NCI-H510A treated with DMSO at 0.1 percent for 48 hours (cell line): ENCODE data around the gene CCDC34.
A peak's percentile ranks its signal among the peaks of the same experiment; 100 is the strongest.
"Not testable (repeated sequence)": the region's sequence is repeated elsewhere in the genome, so short reads cannot be mapped to it uniquely, and the experiment has no call there.

Experiments
- DNase-seq: peaks from one replicate; lab custom pipeline; 2025; lab: John Stamatoyannopoulos, UW

Gene CCDC34

DNA sequence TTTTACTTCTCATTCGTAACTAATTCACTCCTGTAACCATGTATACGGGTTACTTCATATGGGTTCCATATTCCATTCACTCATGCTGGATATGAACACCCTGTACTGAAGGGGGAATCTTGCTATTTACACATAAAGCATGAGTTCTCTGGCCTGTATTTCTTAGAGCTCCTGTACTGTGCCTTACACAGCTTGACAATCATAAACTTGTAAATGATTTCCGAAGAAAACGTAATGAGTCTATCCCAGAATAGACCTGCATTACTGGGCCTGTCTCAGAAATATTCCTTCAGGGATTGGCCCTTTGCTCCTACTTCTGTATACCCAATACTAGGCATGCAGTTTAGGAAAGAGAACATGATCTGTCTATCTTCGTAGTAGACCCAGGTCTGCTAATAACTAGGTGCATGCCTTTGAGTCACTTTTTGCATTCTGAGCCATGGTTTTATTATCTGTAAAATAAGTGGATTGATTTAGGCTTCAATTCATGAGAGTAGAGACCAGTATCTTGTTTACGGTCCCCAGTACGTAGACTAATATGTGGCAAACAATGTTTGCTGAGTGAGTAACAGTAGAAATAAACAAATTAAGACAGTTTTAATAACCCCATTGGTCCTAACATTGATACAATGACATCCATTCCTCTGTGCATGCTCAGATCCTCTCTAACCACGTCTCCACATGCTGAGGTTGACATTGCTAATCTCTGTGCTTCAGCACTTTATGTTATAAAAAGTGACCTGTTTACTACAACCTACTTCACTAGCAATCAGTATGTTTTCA is 1.2 kb downstream of the CCDC34 start:
- DNase-seq: no peak

DNA sequence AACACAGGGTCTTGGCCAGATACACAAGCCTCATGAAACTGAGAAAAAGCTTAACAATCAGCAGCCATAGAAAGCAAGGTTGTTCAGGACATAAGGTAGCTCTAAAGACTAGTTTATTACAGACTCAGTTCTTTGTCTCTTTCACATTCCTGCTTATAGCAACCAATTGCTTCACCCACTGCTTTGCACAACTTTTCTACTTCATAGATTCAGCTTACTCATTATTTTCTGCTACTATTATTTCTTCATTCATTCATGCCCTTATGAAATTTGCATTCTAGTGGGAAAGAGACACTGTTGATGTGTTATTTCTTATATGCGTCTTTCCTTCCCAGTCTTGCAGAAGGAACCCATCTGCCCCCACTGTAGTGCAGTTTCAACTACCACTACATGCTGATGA is 4.7 kb downstream of the CCDC34 start:
- DNase-seq: no peak

DNA sequence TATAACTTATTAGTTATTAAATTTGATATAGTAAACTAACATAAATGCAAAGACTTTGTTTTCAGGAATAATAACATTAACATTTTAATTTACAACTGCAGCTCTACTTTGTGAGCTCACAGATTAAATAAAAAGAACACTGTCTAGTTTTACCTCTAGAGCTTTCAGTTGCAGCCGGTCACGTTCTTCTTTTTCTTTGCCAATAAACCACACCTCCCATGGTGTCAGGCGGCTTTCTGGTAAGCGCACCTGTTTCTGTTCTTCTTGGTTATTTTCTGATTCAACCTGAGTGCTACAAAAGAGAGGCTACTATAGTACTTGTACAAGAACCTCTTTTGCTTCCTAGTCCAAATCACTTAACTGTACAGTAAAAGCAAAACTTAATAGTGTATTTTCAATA is 5.8 kb downstream of the CCDC34 start:
- DNase-seq: peak; percentile 43

DNA sequence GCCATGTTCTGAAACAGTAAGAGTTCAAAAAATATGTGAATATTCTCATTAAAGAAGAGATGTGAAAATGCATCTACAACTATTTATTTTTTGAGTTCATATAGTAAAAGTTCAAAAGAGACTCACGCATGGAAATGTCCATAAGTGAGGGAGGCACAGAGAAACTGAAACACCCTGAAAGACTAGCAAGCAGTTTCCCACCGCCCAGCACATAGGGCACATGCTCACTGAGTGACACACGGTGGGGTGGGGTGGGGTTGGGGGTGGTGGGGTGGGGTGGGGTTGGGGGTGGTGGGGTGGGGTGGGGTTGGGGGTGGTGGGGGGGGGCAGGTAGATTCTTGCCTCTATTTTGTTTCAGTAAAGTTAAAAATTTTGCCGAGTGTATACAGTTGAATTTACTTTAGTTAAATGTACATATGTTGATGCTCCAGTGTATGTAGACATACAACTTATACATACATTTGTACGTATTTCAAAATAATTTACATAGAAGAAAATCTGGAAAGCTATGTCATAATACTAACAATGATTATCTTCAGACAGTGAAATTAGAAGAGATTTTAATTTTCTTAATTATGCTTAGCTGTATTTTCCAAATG is 6.3 kb downstream of the CCDC34 start:
- DNase-seq: no peak

DNA sequence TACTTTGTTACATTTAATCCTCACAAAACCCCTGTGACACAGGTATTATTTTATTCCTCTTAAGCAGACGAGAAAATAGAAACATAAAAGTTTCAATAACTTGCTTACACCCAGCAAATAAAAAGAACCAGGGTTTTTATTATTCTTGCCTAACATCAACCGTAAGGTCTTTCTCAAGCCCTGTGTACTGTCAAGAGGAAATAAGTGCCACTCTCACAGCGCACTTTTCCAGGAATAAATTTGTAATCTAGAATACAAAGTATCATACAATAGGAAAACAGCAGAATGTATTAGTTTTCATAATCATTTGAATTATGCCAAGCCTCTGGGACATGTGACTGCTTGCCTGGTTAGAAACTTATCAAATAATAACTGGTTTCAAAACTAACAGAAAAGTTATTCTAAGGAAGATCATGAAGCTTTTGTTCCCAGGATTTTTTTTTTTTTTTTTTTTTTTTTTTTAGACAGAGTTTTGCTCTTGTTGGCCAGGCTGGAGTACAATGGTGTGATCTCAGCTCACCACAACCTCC is 7.4 kb downstream of the CCDC34 start:
- no peak for DNase-seq

DNA sequence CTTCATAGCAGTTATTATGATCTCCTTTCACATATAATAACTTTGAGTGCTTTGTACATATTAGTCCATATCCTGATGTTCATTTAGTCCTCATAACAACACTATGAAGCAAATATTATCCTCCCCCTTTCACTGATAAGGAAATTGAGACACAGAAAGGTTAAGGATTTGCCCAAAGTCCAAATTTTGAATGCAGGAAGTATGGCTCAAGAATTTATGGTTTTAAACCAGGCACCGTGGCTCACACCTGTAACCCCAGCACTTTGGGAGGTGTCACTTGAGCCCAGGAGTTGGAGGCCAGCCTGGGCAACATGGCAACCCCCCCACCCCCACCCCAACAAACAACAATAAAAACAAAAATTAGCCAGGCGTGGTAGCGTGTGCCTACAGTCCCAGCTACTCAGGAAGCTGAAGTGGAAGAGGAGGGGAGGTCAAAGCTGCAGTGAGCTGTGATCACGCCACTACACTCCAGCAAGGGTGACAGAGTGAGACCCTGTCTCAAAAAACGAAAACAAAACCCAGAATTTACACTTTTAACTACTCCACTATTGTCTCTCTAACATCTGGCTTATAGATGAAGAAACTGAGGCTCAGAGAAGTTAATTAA is 8.6 kb downstream of the CCDC34 start:
- no peak for DNase-seq

DNA sequence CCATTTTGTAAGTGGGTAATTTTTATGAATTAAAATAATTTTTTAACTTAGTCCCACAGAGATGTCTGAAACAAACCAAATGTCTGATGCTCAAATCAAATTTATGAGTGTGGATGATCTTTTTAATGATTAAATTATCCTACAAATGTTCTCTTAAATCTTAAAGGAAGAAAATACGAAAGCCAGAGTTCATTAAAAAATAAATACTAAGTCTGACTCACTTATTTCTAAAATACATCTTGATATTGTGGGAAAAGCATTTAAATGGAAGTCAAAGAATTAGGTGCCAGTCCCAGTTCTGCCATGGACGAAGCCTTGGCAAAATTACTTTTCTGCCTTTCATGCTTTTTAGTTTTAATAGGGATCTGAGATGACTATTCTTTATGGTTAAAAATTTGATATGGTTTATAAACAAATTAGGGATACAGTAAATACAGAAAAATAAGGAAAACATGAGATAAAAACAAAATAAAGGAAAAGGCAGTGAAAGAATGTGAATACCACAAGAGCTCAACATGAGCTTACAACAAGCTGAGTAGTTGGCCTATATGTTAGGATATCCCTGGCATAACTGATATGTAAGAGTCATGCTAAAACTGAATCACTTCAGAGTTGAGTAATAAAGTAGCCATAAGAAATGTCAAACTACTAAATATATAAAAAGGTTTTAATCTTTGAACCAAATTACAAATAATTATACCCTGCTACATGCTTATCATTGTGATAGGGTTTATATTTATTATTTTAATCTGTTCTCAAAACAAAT is 9.2 kb downstream of the CCDC34 start:
- no peak for DNase-seq

DNA sequence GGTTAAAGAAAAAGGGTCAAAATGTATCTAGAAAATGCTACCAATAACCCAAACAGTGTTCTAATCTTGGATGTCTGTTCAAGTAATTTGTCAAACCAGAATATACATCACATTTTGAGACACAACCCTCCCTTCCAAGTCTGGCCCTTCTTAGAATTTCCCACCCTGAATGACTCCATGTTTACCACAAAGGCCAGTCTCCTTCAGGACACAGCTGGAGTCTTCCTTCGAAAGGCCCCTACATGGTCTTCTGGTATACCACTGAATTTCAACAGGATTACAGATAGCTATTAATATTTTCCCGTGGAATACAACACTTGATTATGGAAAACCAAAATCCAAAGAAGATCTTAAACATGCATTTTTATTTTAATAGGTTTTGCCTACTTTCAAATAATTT is 10.2 kb downstream of the CCDC34 start:
- DNase-seq: no peak

DNA sequence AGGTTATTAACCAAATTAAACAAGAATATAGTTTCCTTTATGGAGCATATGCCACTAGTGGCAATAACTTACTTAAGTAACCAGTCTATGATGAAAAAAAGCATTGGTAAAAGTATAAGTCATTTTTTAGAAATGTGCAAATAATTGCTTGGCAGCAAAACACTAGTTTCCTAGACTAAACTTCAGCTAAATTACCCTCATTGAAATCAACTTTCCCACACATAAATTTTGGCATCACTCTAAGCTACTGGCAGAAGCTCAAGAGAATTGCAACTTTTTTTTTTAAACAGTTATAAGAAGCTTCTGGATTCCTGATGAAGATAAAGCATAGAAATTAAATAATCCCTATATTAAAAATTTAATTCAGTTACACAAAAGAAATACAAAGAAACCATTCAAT is 12.5 kb downstream of the CCDC34 start:
- no peak for DNase-seq

DNA sequence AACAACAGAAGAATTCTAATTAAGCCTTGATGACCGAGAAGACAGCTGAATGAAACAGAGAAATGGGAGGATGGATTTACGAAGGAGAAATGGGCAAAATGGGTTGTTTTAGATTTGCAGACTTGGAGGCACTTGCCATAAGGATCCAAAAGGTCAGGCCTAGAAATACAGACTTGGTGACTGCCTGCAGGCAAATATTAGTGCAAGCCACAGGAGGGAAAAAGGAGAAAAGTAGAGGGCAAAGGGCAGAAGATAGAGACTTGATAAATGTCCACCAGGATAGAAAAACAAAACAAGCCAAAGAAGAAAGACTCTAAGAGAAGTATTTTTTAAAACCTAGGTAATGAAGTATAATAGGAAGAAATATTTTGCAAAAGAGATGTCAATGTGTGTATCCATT is 13.1 kb downstream of the CCDC34 start:
- DNase-seq: no peak

DNA sequence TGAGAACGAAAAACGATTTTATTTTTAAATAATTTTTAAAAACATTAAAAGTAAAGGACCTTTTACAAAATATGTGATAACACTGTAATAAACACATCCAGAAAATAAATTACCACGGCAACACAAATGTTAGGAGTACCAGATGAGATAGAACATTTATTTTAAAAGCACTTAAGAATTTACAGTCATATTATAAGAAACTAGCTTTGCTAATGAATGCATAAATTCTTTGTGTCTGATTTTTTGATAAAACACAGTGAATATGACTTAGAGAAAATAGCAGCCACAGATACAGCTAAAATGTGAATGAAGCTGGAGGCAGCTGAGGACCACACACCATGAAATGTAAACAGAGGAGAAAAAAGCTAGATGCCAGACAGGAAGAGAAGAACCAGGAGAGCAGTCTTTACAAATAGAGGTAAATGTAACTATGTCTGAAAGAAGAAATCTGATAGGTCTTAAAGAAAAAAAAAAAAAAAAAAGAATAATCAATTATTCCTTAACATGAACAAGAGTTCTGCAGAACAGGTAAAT is 14.6 kb downstream of the CCDC34 start:
- peak; percentile 54 for DNase-seq

DNA sequence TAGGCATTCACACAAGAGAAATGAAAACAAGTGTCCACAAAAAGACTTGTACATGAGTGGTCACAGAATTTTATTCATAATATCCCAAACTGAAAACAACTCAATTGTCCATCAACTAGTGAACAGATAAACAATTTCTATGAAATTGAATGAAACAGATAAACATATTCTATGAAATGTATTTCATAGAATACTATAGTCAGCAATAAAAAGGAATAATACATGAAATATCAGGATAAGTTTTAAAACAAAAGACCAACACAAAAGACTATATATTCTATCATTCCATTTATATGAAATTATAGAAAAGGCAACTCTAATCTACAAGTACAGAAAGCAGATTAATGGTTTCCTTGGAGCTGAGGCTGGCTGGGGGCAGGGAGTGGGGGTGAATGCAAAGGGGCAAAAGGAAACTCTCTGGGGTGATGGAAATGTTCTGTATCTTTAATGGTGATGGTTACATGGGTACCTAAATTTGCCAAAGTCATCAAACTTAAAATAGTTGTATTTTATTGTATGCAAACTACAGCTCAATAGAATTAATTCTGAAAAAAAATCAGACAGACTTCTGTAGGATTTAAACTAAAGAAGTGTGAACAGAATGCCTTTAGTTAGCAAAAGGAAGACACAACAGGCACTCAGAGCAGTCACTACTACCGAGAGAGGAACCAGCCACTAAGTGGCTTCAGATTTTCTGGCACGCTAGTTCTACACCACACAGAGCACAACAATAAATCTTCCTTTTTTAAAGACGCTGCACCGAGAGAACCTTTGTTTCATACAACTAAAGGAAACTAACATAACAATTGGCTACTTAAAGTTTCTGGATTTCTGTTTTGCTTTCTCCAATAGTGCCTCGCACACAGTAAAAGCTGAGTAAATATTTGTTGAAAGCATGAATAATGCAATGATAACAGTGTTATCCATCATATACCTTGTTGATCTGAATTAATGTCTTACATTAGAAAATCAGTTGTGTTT is 15.4 kb downstream of the CCDC34 start:
- peak; percentile 54 for DNase-seq

DNA sequence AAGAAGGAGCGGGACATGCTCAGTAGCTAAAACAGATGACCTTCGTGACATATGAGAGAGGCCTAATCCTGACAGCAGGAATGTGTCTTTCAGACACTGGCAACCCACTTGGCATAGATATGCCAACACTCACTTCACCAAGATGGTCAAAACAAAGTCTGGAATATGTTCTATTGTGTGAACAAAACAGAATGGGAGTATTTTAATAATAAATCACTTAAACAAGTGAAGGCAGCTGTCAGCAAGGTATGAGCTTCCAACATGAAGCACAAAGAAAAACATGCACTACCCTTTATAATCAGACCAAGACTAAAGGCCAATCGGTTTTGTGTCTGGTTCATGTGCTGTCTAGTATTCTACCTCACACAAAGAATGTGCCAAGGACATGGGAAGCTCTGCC is 23.1 kb downstream of the CCDC34 start:
- DNase-seq: no peak

DNA sequence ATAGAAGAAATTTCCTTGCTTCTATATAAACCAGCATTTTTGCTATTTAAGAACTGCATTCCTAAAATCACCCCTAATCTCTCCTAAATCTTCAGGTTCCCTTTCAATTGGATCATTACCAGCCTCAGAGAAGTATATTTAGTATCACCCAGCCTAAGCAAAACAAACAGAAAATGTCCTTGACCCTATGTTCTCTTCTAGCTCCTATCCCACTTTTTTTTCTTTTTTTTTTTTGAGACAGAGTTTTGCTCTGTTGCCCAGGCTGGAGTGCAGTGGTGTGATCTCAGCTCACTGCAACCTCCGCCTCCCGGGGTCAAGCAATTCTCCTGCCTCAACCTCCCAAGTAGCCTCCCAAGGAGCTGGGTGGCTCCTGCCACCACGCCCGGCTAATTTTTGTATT is 28.3 kb downstream of the CCDC34 start:
- not testable (repeated sequence) for DNase-seq

DNA sequence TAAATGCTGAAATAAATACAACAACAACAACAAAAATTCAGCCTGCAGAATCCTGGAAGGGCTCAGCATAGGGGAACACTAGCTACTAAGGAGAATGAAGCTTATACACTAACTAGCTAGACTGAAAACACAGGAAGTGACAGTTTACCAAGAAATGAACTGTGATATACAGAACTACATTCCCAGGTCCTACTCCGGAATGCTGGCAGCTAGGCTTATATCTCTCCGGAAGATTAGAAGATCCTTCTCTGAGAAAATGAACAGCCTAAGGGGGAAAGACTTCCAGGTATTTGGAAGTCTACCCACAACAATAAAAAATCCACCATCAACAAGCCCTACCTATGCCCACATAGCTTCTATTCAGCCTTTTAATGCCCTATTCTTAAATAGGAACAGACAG is 31.0 kb downstream of the CCDC34 start:
- DNase-seq: no peak

DNA sequence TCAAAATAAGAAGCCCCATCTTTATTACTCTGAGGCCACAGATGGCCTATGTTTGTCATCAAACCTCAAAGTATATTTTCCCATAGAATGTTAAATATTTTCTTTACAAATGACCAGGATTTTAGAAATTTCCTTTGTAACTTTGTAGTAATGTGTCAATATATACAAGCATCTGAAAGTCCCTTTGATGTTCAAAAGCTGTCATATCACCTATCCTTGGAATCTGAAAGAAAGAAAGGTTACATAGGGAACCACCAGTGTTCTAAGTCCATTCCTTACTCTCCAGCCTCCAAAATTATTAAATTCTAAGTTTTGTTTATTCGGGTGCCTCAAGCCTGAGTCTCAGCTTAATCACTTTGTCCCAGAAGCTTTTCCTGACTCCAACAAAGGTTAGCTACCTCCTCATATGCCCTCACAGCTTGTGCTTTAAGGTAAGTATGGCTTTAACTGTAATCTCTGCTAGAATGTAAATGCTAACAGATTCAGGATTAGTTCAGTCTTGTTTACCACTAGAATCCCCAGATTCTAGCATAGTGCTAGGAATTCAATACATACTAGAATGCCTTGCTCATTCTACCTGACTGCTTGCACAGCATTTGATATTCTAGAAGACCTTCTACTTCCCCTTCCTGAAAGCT is 32.3 kb downstream of the CCDC34 start:
- no peak for DNase-seq

DNA sequence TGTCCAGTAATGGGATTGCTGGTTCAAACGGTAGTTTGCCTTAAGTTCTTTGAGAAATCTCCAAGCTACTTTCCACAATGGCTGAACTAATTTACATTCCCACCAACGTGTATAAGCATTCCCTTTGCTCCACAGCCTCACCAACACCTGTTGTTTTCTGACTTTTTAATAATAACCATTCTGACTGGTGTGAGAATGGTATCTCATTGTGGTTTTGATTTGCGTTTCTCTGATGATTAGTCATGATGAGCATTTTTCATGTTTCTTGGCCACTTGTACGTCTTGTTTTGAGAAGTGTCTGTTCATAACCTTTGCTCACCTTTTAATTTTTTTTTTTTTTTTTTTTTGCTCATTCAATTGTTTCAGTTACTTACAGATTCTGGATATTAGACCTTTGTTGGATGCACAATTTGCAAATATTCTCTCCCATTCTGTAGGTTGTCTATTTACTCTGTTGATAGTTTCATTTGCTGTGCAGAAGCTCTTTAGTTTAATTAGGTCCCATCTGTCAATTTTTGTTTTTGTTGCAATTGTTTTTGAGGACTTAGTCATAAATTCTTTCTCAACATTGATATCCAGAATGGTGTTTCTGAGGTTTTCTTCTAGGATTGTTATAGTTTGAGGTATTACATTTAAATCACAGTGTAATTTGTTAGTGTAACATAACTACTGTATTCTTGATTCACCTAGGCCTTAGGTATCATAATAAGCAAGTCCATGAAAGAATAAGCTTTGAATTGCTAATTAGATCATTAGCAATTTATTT is 33.0 kb downstream of the CCDC34 start:
- DNase-seq: no peak

DNA sequence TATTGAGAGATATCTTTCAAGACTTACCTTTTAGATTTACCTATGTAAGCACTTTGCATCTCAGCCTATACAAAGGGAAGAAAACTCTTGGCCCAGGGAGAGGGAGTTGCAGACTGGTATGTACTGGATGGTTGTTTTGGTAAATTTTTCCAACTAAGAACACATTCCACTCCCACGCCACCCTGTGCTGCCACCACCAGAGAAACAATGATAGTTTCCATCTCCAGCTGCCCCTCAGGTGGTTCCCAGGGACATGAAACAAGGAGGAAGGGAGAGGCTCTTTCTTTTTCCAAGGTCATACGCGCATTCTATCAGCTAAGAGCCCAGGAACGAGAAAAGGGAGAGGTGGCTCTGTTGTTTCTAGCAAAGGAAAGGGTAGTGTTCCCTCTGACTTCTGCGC is 34.4 kb downstream of the CCDC34 start:
- DNase-seq: no peak

DNA sequence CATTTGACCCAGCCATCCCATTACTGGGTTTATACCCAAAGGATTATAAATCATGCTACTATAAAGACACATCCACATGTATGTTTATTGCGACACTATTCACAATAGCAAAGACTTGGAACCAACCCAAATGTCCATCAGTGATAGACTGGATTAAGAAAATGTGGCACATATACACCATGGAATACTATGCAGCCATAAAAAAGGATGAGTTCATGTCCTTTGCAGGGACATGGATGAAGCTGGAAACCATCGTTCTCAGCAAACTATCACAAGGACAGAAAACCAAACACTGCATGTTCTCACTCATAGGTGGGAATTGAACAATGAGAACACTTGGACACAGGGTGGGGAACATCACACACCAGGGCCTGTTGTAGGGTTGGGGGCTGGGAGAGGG is 36.0 kb downstream of the CCDC34 start:
- DNase-seq: not testable (repeated sequence)

DNA sequence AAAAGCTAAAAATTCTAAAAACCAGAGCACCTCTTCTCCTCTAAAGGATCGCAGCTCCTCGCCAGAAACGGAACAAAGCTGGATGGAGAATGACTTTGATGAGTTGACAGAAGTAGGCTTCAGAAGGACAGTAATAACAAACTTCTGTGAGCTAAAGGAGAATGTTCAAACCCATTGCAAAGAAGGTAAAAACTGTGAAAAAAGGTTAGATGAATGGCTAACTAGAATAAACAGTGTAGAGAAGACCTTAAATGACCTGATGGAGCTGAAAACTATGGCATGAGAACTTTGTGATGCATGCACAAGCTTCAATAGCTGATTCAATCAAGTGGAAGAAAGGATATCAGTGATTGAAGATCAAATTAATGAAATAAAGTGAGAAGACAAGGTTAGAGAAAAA is 40.8 kb downstream of the CCDC34 start:
- DNase-seq: not testable (repeated sequence)
